Erythroblast (primary cell): ENCODE data around the gene NOTCH2.

Experiments
- GATA1 ChIP-seq: IDR thresholded peaks from 2 replicates; pipeline ENCODE4 v1.6.1; 2011; ENCODE audit warnings: low read depth, mild to moderate bottlenecking, control low read depth, low read length, moderate library complexity
- POLR2A ChIP-seq: IDR thresholded peaks from 2 replicates; pipeline ENCODE4 v1.6.1; 2011; ENCODE audit warnings: mild to moderate bottlenecking, low read length

DNA sequence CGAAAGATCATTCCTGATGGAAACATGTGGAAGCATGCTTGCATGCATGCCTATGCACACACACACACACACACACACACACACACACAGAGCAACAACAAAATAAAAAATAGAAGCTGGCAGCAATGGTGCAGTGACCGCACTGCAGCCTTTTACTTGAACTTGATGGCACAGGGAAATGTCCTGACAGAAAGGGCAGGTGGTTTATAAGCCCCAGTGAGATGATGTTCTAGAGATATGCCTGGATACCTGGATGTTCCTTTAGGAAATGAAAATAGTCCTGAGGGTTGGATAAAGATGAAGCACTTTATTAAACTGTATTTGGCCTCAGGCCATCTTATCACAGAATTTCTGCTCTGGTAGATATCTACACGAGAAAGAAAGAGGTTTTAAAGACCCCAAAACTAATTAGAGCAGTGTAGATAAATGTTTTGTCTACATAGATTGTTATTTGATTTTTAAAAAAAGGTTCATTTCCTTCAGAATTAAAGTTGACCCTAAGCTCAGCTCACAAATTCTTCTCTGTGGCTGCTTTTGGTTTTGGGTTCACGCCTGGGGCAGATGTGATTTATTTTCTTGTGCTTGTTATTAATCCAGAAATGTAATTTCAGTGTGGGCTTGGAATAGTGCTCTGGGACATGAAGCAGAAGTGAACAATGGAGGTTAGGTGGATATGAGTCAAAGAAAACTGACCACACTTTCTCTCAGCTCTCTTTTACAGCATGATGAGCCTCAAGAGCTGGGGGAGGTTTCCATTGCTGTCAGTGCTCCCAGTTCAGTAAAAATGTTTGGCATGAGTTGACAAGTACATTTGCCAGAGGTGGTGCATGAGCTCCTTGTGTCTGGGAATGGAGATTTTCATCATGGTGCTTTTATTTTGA, 196.1 kb downstream of the NOTCH2 start:
- TF ChIP-seq POLR2A (no peak), GATA1 (no peak)
